Pancreas (tissue), 10 donors: ENCODE measurements around the gene LIPH. TPM values are rescaled to one million over a fixed set of nuclear protein-coding genes. Genes with fewer than 3 reads are reported as not detected.
A peak's percentile ranks its signal among the peaks of the same experiment; 100 is the strongest.
"Not testable (repeated sequence)": the region's sequence is repeated elsewhere in the genome, so short reads cannot be mapped to it uniquely, and the experiment has no call there.

Source experiments
- ATAC-seq, 4 donors: fragments of 200-7000 bp; cut with Tn5 transposase; one replicate each; pipeline versions ENCODE4 v1.8.0 to v1.9.1; 2020; ENCODE audit warnings: mild to moderate bottlenecking in 4 of 4, moderate library complexity in 4 of 4
- DNase-seq, 6 donors: peaks; one replicate each; pipeline ENCODE4 v3.0.0-alpha.2; 2020
- FAIRE-seq: peaks from 2 replicates; lab custom pipeline; 2012; peaks lifted over from hg19 to GRCh38; lab: Jason Lieb, UNC
- H3K27ac ChIP-seq, 4 donors: fragments of 200-600 bp; sonication (generic); 1 replicate in 3 of 4; 2 replicates in 1 of 4; pipeline versions ENCODE4 v1.5.0 to v1.8.0; 2020
- H3K27me3 ChIP-seq, 4 donors: fragments of 200-600 bp; one replicate each; pipeline ENCODE4 v1.8.0; 2021
- H3K36me3 ChIP-seq, 3 donors: fragments of 200-600 bp; sonication (generic) in 1 of 3; one replicate each; pipeline versions ENCODE4 v1.5.0 to v1.8.0; 2020 to 2021
- H3K4me1 ChIP-seq, 3 donors: fragments of 200-600 bp; one replicate each; pipeline ENCODE4 v1.8.0; 2021
- H3K4me3 ChIP-seq, 4 donors: fragments of 200-600 bp; sonication (generic) in 2 of 4; one replicate each; pipeline versions ENCODE4 v1.5.0 to v1.8.0; 2020 to 2021
- H3K9me3 ChIP-seq, 4 donors: fragments of 200-600 bp; one replicate each; pipeline ENCODE4 v1.8.0; 2021
- whole genome bisulfite sequencing, 2 donors: extraction: QIAGEN DNeasy Blood & Tissue Kit; methylation state at CpG; one replicate each; pipeline ENCODE4 v1.1.7; 2013; 5-methylcytosine and 5-hydroxymethylcytosine counted together
- intact Hi-C, 3 donors: fragments of 100-400 bp; cut with DNase I; formaldehyde crosslinking; loops; one replicate each; pipeline versions ENCODE4 v1.11.1 to v1.14.2; 2022
- polyA plus RNA-seq, 2 donors: library from polyadenylated mRNA; stranded (reverse); fragments of 200-250 nt; gene quantifications; one replicate each; pipeline ENCODE4 v1.2.3, GENCODE V29; 2013
- total RNA-seq, 6 donors: library from RNA; stranded (reverse); fragmentation: NEBNext Ultra II Directional in 4 of 6; extraction: Animal tissue kit (Norgen Biotek cat#: 25700) in 4 of 6; gene quantifications; one replicate each; pipeline versions ENCODE4 v1.2.1 to v1.2.4, GENCODE V29; 2021 to 2023
- TF ChIP-seq, protein P1 (sequence below), 4 donors: fragments of 200-600 bp; sonication (generic) in 3 of 4; IDR thresholded peaks; one replicate each; pipeline versions ENCODE4 v1.5.0 to v1.8.0; 2021; ENCODE audit warnings: antibody characterized with exemption in 4 of 4
- donor health status: healthy with polysubstance abuse.
- donor health status: DM: no; HTN: no; CAD: no; lungs with moderate emphysema.
- donor health status: DM: no; HTN: no; CAD: no.
- donor health status: control.
- donor health status: control.
- donor health status: Bipolar disorder and iron deficiency.
- donor health status: DM: yes; HTN: yes; CAD: no.
- donor health status: DM: no; HTN: no; CAD: no.
- donor health status: DM: no; HTN: no; CAD: no.
- donor health status: DM: yes; HTN: yes; CAD: no.

Gene LIPH
- total and polyA plus RNA-seq, 8 donors: 3.7 to 13.9 (median 4.8) TPM

- WGBS, 2 donors: 76 to 82% methylated on average over 3 of the region's 3 CpGs
- Histone ChIP-seq H3K27ac (no peak overlapping the region), H3K4me3 (no peak overlapping the region), H3K4me1 (peaks cover 0 to 5% (median 0%) of the 10 kb centered on the region in 3 donors), H3K27me3 (no peaks in the 10 kb centered on the region), H3K36me3 (no peaks in the 10 kb centered on the region), H3K9me3 (no peaks in the 10 kb centered on the region)
- no peak for DNase-seq
- no peak for ATAC-seq
- intact Hi-C loops: no loop called here
- TF ChIP-seq, protein P1, sequence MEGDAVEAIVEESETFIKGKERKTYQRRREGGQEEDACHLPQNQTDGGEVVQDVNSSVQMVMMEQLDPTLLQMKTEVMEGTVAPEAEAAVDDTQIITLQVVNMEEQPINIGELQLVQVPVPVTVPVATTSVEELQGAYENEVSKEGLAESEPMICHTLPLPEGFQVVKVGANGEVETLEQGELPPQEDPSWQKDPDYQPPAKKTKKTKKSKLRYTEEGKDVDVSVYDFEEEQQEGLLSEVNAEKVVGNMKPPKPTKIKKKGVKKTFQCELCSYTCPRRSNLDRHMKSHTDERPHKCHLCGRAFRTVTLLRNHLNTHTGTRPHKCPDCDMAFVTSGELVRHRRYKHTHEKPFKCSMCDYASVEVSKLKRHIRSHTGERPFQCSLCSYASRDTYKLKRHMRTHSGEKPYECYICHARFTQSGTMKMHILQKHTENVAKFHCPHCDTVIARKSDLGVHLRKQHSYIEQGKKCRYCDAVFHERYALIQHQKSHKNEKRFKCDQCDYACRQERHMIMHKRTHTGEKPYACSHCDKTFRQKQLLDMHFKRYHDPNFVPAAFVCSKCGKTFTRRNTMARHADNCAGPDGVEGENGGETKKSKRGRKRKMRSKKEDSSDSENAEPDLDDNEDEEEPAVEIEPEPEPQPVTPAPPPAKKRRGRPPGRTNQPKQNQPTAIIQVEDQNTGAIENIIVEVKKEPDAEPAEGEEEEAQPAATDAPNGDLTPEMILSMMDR (IDR thresholded peaks at IDR 0.05): no peak
- no peak for FAIRE-seq
Observed at GRCh38 chr3:185582236-185582635, 29.8 kb upstream of the LIPH start.

DNA sequence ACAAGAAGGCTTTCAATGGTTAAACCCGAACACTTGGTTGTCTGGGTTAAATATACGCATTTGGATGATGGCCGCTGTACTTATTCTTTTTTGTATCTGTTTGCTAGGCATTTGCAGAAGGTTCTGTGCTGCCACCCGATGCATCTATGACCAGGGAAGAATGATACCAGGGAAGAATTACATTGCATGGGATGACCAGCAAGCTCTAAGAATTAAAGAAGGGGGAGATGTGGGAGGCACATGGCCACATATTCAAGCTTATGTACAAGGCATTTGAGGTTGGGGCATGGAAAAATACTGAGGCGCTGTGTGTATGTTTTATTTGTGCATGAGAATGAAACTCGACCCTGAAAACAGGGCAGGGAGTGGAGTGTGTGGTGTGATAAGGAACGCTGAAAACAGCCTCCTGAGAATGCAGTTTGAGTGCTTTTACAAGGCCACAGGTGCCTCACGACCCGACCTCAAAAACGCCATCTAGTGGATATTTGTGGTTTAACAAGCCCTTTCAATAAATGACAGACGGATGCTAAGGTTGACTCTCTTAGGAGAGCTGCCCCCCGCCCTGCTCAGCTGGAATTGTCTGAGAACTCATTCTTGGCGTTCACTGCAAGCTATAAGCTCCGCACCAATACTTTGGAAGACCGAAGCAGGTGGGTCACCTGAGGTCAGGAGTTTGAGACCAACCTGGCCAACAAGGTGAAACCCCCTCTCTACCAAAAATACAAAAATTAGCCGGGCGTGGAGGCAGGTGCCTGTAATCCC, 22.9 kb upstream of the LIPH start:
- peak in 2 of 6 donors; percentile 30 to 56 for DNase-seq
- intact Hi-C loops, H3K36me3 ChIP-seq, H3K4me3 ChIP-seq, FAIRE-seq, H3K4me1 ChIP-seq, H3K9me3 ChIP-seq, H3K27ac ChIP-seq, H3K27me3 ChIP-seq: not testable (repeated sequence)
- TF ChIP-seq, protein P1 (IDR thresholded peaks at IDR 0.05): peak; percentile 47 to 64 (median 51)
- 17 to 19% methylated on average over 17 of the region's 17 CpGs for WGBS, 2 donors
- ATAC-seq: peak; percentile 69 to 95 (median 89)

GRCh38 chr3:185572183-185572582, 19.8 kb upstream of the LIPH start:
- Histone ChIP-seq H3K4me3 (no peak overlapping the region), H3K9me3 (no peaks in the 10 kb centered on the region), H3K36me3 (no peaks in the 10 kb centered on the region), H3K27me3 (no peaks in the 10 kb centered on the region), H3K4me1 (no peaks in the 10 kb centered on the region), H3K27ac (no peak overlapping the region)
- TF ChIP-seq, protein P1 (IDR thresholded peaks at IDR 0.05): no peak
- FAIRE-seq: no peak
- ATAC-seq: no peak
- intact Hi-C loops: no loop called here
- 84 to 90% methylated on average over 5 of the region's 5 CpGs for WGBS, 2 donors
- no peak for DNase-seq

DNA sequence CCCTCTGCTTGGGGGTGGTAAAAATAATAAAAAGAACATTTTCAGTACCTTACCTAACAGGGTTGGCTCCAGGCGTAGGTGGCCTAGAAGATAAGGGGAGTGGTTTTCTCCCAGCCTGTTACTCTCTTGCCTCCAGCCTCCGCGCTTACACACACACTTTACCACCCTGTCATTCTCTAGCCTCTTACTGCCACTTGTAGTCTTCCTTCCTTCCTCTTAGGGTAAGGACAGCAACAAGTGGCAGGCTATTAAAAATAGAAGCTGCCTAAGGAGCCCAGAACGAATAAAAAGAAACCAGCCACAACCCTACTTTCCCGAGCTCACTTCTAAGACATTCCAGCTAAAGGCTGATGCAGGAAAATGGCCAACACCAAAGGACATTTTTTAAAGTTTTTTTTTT, 9.6 kb upstream of the LIPH start:
- ATAC-seq (no peak), DNase-seq (no peak), FAIRE-seq (no peak)
- peaks cover 3 to 8% (median 7%) of the 10 kb centered on the region in 3 donors for H3K4me1 ChIP-seq
- no peaks in the 10 kb centered on the region for H3K9me3 ChIP-seq
- TF ChIP-seq, protein P1 (IDR thresholded peaks at IDR 0.05): no peak
- H3K4me3 ChIP-seq: no peak overlapping the region
- 64 to 79% methylated on average over 5 of the region's 5 CpGs for WGBS, 2 donors
- no peak overlapping the region for H3K27ac ChIP-seq
- H3K36me3 ChIP-seq: no peaks in the 10 kb centered on the region
- intact Hi-C loops: no loop called here
- H3K27me3 ChIP-seq: no peaks in the 10 kb centered on the region

- WGBS, 2 donors: 80 to 85% methylated on average over 8 of the region's 8 CpGs
- intact Hi-C loops: no loop called here
- H3K27me3 ChIP-seq: no peaks in the 10 kb centered on the region
- H3K36me3 ChIP-seq: no peaks in the 10 kb centered on the region
- peaks cover 3 to 8% (median 7%) of the 10 kb centered on the region in 3 donors for H3K4me1 ChIP-seq
- peak in 1 of 6 donors; percentile 29 for DNase-seq
- FAIRE-seq: no peak
- TF ChIP-seq, protein P1 (IDR thresholded peaks at IDR 0.05): no peak
- no peaks in the 10 kb centered on the region for H3K9me3 ChIP-seq
- no peak overlapping the region for H3K27ac ChIP-seq
- no peak overlapping the region for H3K4me3 ChIP-seq
- ATAC-seq: peak in 2 of 4 donors; percentile 4 to 43
Observed at GRCh38 chr3:185561374-185561943, 9.1 kb upstream of the LIPH start.
